ENCODE results near the gene PKD2L2. TPM values are rescaled to one million over a fixed set of nuclear protein-coding genes. Genes with fewer than 3 reads are reported as not detected.
A peak's percentile ranks its signal among the peaks of the same experiment; 100 is the strongest.
"Not testable (repeated sequence)": the region's sequence is repeated elsewhere in the genome, so short reads cannot be mapped to it uniquely, and the experiment has no call there.

The PKD2L2 gene
- total RNA-seq: not detected
- long read RNA-seq, partial matches to known transcripts: 0 of 1 reads
- long read RNA-seq, other reads (novel, unspliced or antisense): 1 of 1 reads

GRCh38 chr5:137888863-137889759 is at the start of gene PKD2L2:
TSS of gene PKD2L2 (plus strand) at chr5:137889457. CDS start at chr5:137889492, 35 bp downstream.
- ATAC-seq (peak; percentile 97), DNase-seq (peak; percentile 70)
- intact Hi-C loops (cut with DNase I, micrococcal nuclease): no loop called here

GRCh38 chr5:137842296-137842695 is 47.0 kb upstream of the PKD2L2 start:
- no peak for DNase-seq
- intact Hi-C loops (cut with DNase I, micrococcal nuclease): no loop called here
- ATAC-seq: no peak

GRCh38 chr5:137843676-137844299 is 45.5 kb upstream of the PKD2L2 start:
- intact Hi-C loops (cut with DNase I, micrococcal nuclease): no loop called here
- DNase-seq (no peak), ATAC-seq (no peak)

- intact Hi-C loops (cut with DNase I, micrococcal nuclease): no loop called here
- DNase-seq: no peak
- ATAC-seq: no peak
These were observed 43.8 kb upstream of the PKD2L2 start for GRCh38 chr5:137845472-137845871.

- intact Hi-C loops (cut with DNase I, micrococcal nuclease): no loop called here
- ATAC-seq (no peak), DNase-seq (no peak)
These were observed 41.6 kb upstream of the PKD2L2 start for GRCh38 chr5:137847687-137848086.

GRCh38 chr5:137853165-137853564 is 36.1 kb upstream of the PKD2L2 start:
- intact Hi-C loops (cut with DNase I, micrococcal nuclease); ATAC-seq; DNase-seq: not testable (repeated sequence)

- no peak for ATAC-seq
- intact Hi-C loops (cut with DNase I, micrococcal nuclease): no loop called here
- no peak for DNase-seq
These were observed 33.1 kb upstream of the PKD2L2 start for GRCh38 chr5:137856201-137856600.

- DNase-seq (no peak), ATAC-seq (no peak)
- intact Hi-C loops (cut with DNase I, micrococcal nuclease): no loop called here
These were observed 32.1 kb upstream of the PKD2L2 start for GRCh38 chr5:137856916-137857862.

GRCh38 chr5:137858223-137858916 is 30.9 kb upstream of the PKD2L2 start:
- DNase-seq (no peak), ATAC-seq (no peak)
- intact Hi-C loops (cut with DNase I, micrococcal nuclease): no loop called here

GRCh38 chr5:137858954-137859353 is 30.3 kb upstream of the PKD2L2 start:
- DNase-seq: no peak
- intact Hi-C loops (cut with DNase I, micrococcal nuclease): no loop called here
- ATAC-seq: no peak

- ATAC-seq: no peak
- intact Hi-C loops (cut with DNase I, micrococcal nuclease): no loop called here
- no peak for DNase-seq
These were observed 27.0 kb upstream of the PKD2L2 start for GRCh38 chr5:137862251-137862650.

GRCh38 chr5:137863653-137864052 is 25.6 kb upstream of the PKD2L2 start:
- intact Hi-C loops (cut with DNase I, micrococcal nuclease); DNase-seq; ATAC-seq: not testable (repeated sequence)

GRCh38 chr5:137866541-137867388 is 22.5 kb upstream of the PKD2L2 start:
- no peak for DNase-seq
- intact Hi-C loops (cut with DNase I, micrococcal nuclease): no loop called here
- ATAC-seq: no peak

- DNase-seq: no peak
- intact Hi-C loops (cut with DNase I, micrococcal nuclease): no loop called here
- ATAC-seq: no peak
These were observed 21.6 kb upstream of the PKD2L2 start, which contains the start of gene MYOT for GRCh38 chr5:137867664-137868063. TSS of gene MYOT (plus strand) at chr5:137867860. CDS start at chr5:137870652, 2,792 bp downstream.

GRCh38 chr5:137870647-137871339 is 18.5 kb upstream of the PKD2L2 start:
- no peak for DNase-seq
- intact Hi-C loops (cut with DNase I, micrococcal nuclease): no loop called here
- no peak for ATAC-seq

GRCh38 chr5:137871571-137871970 is 17.7 kb upstream of the PKD2L2 start:
- intact Hi-C loops (cut with DNase I, micrococcal nuclease): no loop called here
- no peak for DNase-seq
- ATAC-seq: no peak

GRCh38 chr5:137872466-137872865 is 16.8 kb upstream of the PKD2L2 start:
- no peak for ATAC-seq
- intact Hi-C loops (cut with DNase I, micrococcal nuclease): no loop called here
- no peak for DNase-seq
